GM12865 (cell line): ENCODE measurements around the gene PSMD1.

Experiments
- DNase-seq: peaks from one replicate; pipeline ENCODE4 v3.0.0; 2010; ENCODE audit warnings: low read depth
- H3K4me3 ChIP-seq: 2 replicates; pipeline ENCODE4 v1.5.1; 2011; ENCODE audit warnings: mild to moderate bottlenecking, low read depth, low read length, control low read depth
- TF ChIP-seq, protein P1 (sequence below): IDR thresholded peaks from 2 replicates; pipeline ENCODE4 v1.5.1; 2011; ENCODE audit warnings: low read length, control low read depth, low read depth, inconsistent platforms; ENCODE audit not compliant: insufficient read depth; ENCODE audit errors: missing control alignments

Gene PSMD1

DNA sequence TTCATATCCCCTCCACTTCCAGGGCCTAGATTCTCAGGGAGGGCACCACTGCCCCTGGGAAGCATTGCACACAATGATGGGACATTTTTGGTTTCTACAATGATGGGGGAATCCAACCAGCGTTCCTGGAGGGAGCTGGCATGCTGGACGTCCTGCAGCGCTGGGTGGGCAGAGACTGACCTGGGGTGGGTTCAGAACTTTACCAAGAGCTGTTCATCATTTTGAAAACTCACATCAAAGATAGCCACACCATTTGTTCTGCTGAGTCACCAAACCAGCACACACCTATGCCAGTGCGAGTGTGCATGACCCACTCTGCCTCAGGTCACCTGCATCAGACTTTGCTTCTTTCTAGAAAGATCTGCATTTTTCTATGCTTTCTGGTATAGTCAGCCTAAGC, 127.7 kb downstream of the PSMD1 start:
- no peak for DNase-seq
- TF ChIP-seq, protein P1, sequence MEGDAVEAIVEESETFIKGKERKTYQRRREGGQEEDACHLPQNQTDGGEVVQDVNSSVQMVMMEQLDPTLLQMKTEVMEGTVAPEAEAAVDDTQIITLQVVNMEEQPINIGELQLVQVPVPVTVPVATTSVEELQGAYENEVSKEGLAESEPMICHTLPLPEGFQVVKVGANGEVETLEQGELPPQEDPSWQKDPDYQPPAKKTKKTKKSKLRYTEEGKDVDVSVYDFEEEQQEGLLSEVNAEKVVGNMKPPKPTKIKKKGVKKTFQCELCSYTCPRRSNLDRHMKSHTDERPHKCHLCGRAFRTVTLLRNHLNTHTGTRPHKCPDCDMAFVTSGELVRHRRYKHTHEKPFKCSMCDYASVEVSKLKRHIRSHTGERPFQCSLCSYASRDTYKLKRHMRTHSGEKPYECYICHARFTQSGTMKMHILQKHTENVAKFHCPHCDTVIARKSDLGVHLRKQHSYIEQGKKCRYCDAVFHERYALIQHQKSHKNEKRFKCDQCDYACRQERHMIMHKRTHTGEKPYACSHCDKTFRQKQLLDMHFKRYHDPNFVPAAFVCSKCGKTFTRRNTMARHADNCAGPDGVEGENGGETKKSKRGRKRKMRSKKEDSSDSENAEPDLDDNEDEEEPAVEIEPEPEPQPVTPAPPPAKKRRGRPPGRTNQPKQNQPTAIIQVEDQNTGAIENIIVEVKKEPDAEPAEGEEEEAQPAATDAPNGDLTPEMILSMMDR: no peak
- H3K4me3 ChIP-seq: no peak overlapping the region

DNA sequence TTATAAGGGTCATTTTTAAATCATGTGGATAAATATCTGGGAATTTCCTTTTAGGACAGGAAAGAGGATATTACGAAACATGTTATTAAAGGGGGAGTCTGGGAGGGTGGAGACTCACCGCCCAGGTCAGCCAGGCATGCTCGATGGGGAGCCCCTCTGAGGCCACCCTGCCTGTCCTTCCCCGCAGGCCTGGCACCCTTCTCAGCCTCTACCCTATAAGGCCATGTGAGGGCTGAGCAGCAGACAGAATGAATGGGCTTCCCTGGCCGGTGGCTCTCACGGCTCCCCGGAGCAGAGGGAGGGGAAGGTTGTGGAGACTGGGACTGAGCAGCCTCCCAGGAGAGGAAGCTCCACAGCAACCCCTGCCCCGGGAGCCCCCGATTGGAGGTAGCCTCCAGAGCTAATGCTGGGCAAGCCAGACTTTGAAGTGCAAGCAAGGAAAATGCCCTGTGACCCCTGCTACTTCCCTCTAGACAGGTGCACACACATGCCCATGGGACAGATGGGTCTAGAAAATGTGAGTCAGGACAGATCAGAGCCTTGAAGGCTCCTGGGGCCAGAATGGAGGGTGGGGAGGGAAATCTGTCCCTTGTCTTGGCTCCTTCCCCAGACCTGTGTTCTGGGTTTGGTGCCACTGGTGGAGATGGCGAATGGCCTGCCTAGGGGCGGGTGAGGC, 128.5 kb downstream of the PSMD1 start:
- TF ChIP-seq, protein P1: no peak
- no peak for DNase-seq

DNA sequence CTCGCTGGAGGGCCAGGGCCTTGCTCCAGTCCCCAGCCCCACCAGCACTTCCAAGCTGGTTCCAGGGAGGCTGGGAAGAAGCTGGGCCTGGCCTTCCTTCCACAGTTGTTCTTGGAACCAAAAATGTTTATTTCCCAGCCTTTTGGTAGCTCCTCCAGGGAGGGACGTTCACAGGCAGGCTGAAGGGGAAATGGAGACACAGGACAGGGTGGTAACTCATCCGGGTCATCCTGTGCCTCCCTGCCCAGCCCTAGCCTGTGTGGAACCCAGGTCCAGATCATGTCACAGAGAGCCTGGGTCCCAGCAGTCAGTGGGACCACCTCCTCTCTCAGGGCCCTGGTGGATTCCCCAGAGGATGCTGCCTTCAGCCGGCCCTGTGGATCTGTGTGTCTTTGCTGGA, 129.2 kb downstream of the PSMD1 start:
- no peak for DNase-seq
- H3K4me3 ChIP-seq: no peak overlapping the region

More for the DNA sequence above, 128.5 kb downstream of the PSMD1 start:
- H3K4me3 ChIP-seq: no peak overlapping the region

DNA sequence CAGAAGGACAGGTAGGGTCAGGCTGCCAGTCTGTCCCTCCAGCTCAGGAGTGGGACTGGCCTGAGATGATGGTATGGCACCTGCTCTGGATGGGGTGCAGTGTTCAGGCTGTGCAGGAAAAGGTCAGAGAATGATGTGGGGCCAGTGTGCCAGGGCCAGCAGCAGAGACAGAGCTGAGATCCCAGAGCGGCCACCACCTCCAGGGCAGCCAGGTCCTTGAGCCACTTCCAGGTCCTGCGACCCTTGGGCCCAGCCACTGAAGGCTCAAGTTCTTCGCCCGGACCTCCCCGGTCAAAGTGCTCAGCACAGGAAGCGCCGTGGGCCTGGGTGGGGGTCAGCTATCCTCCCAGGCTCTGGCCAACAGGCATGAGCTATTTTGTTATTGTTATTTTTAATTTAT, 129.7 kb downstream of the PSMD1 start:
- DNase-seq: no peak
- no peak overlapping the region for H3K4me3 ChIP-seq
- TF ChIP-seq, protein P1: no peak

More for the DNA sequence above, 129.2 kb downstream of the PSMD1 start:
- TF ChIP-seq, protein P1: no peak

DNA sequence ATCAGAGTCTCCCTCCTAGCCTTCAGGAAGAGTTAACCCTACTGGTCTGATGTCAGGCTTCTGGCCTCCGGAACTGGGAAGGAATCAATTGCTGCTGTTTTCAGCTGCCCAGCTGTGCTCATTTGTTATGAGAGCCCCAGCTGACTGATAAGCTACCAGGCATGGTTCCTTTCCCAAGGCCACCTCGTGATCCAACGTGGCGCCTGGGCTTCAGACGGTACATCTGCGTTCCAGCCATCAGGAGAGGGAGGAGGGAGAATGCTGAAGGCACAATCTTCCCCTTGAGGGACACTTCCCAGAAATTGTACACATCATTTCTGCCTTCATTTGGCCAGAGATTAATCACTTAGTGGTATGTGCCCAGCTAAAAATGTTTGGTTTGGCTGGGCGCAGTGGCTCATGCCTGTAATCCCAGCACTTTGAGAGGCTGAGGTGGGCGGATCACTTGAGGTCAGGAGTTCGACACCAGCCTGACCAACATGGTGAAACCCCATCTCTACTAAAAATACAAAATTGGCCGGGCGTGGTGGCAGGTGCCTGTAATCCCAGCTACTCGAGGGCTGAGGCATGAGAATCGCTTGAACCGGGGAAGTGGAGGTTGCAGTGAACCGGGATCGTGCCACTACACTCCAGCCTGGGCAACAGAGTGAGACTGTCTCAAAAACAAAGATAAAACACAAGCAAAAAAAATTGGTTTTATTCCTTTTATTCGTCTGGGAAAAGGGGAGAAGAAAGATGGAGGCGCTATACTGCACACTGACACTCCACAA, 131.3 kb downstream of the PSMD1 start:
- DNase-seq: no peak
- H3K4me3 ChIP-seq: no peak overlapping the region
- TF ChIP-seq, protein P1: no peak

DNA sequence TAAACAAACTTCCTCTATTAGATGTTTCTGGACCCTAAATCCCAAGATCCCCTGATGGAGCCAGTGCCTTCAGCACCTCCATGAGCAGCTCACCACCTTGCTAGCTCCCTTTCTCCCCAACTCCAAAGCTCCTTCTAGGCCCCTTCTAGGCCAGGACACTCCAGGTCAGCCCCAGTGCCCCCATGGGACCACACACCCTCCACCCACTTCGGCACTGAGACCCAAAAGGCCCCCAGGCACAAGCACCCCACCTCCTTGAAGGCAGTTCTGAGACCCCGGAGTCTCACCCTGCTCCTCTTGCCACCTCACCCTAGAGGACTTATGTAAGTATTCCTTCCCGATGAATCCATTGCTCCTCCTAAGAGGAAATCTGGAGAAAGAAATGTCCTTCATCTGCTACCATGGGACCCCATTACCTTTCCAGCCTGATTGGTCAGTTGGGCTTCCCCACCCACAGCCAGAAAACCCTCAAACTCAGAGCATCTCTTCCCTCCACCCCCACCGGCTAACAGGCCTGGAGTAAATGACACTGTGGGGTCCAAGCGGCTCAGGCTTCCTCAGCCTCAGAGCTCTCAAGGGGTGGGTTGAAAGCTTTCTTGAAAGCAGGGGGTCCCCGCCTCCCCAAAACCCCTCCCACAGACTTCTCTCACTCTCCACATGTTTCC, 132.0 kb downstream of the PSMD1 start:
- no peak overlapping the region for H3K4me3 ChIP-seq
- TF ChIP-seq, protein P1: no peak
- DNase-seq: no peak
